K562 (cell line): ENCODE measurements around the gene IFI27L2. TPM values are rescaled to one million over a fixed set of nuclear protein-coding genes. Genes with fewer than 3 reads are reported as not detected.

Experiments used
- BHLHE40 ChIP-seq: IDR thresholded peaks from 2 replicates; pipeline ENCODE4 v1.6.1; 2011; ENCODE audit warnings: low read length, improper control_type of control experiment
- C11orf30 ChIP-seq: fragments of 450-650 bp; IDR thresholded peaks from 2 replicates; pipeline ENCODE4 v1.6.1; 2016; ENCODE audit warnings: low read depth, mild to moderate bottlenecking
- CCNT2 ChIP-seq: IDR thresholded peaks from 2 replicates; pipeline ENCODE4 v1.6.1; 2011; ENCODE audit warnings: borderline replicate concordance, low read depth, mild to moderate bottlenecking, moderate library complexity, mixed read lengths, low read length; ENCODE audit not compliant: insufficient read length; ENCODE audit errors: extremely low read depth
- DNMT1 ChIP-seq: fragments of 450-650 bp; IDR thresholded peaks from 2 replicates; pipeline ENCODE4 v1.6.1; 2016; ENCODE audit warnings: antibody characterized with exemption, mild to moderate bottlenecking
- E2F8 ChIP-seq: fragments of 450-650 bp; IDR thresholded peaks from 2 replicates; pipeline ENCODE4 v1.7.1; 2018; ENCODE audit warnings: mild to moderate bottlenecking, low read depth; ENCODE audit not compliant: partially characterized antibody
- ELK3 ChIP-seq: fragments of 450-650 bp; formaldehyde crosslinking; IDR thresholded peaks from 2 replicates; pipeline ENCODE4 v1.4.0; 2020; ENCODE audit warnings: mild to moderate bottlenecking
- ETV1 ChIP-seq: fragments of 450-650 bp; conservative IDR thresholded peaks from 2 replicates; pipeline ENCODE4 v1.6.1; 2016; ENCODE audit warnings: missing genetic modification characterization, control low read depth, low read depth, missing compliant biosample characterization
- GTF3C2 ChIP-seq: IDR thresholded peaks from 3 replicates; pipeline ENCODE4 v1.6.1; 2011; ENCODE audit warnings: borderline replicate concordance, mild to moderate bottlenecking, moderate library complexity; ENCODE audit not compliant: insufficient read length; ENCODE audit errors: extremely low read depth
- MTA3 ChIP-seq: fragments of 450-650 bp; formaldehyde crosslinking; IDR thresholded peaks from 2 replicates; pipeline ENCODE4 v1.6.1; 2017; ENCODE audit warnings: mild to moderate bottlenecking, borderline replicate concordance
- NRF1 ChIP-seq, 2 experiments: fragments of 450-650 bp; IDR thresholded peaks in 1 of 2; conservative IDR thresholded peaks in 1 of 2; 2 replicates each; pipeline ENCODE4 v1.6.1; 2014; ENCODE audit warnings: mild to moderate bottlenecking in 2 of 2
- PHB2 ChIP-seq: fragments of 450-650 bp; IDR thresholded peaks from 2 replicates; pipeline ENCODE4 v1.6.1; 2017; ENCODE audit warnings: low read depth
- PHF8 ChIP-seq: fragments of 200-600 bp; sonication (generic); IDR thresholded peaks from 2 replicates; pipeline ENCODE4 v1.6.1; 2012; ENCODE audit warnings: mixed run types, mild to moderate bottlenecking, inconsistent platforms, low read length, moderate library complexity, borderline replicate concordance
- SMAD4 ChIP-seq: fragments of 250-450 bp; sonication (Bioruptor Pico); conservative IDR thresholded peaks from 2 replicates; pipeline ENCODE4 v1.8.0; 2021; ENCODE audit warnings: inconsistent platforms, mild to moderate bottlenecking, moderate library complexity
- SNIP1 ChIP-seq: fragments of 450-650 bp; IDR thresholded peaks from 2 replicates; pipeline ENCODE4 v1.7.1; 2017; ENCODE audit warnings: low read depth, mild to moderate bottlenecking
- ZNF445 ChIP-seq: fragments of 250-450 bp; sonication (Bioruptor Pico); IDR thresholded peaks from 2 replicates; pipeline ENCODE4 v1.4.0; 2020; ENCODE audit warnings: low read depth, mild to moderate bottlenecking, moderate library complexity
- polyA plus RNA-seq, 8 experiments: library from polyadenylated mRNA; depleted of rRNA in 4 of 8; stranded (reverse) in 5 of 8; unstranded in 3 of 8; fragments of >200 nt; fragmentation: Nextera tagmentation in 2 of 8; fragmentation: Illumina TruSeq in 1 of 8; extraction: Ambion mirVana in 2 of 8; extraction: Trizol in 1 of 8; gene quantifications; 2 replicates each; pipeline versions ENCODE4 v1.2.1 to v1.2.3, GENCODE V29; 2011 to 2014; ENCODE audit warnings: inconsistent platforms in 1 of 8, missing spikeins in 1 of 8
- total RNA-seq, 7 experiments: library from RNA; depleted of rRNA in 6 of 7; stranded (reverse); fragments of >200 nt in 6 of 7; fragmentation: Illumina TruSeq in 2 of 7; extraction: Trizol in 2 of 7; gene quantifications; 2 replicates each; pipeline versions ENCODE4 v1.2.1 to v1.2.3, GENCODE V29; 2011 to 2021; ENCODE audit warnings: low replicate concordance in 1 of 7
- TF ChIP-seq, protein P1 (sequence below): fragments of 250-450 bp; sonication (Bioruptor Pico); IDR thresholded peaks from 2 replicates; pipeline ENCODE4 v1.5.1; 2021; ENCODE audit warnings: mild to moderate bottlenecking
- TF ChIP-seq, protein P2 (sequence below): fragments of 250-450 bp; sonication (Bioruptor Pico); IDR thresholded peaks from 2 replicates; pipeline ENCODE4 v1.4.0; 2020; ENCODE audit warnings: mild to moderate bottlenecking

The IFI27L2 gene
- total and polyA plus RNA-seq, 9 of the 15 experiments (the other 6 are each of a cell fraction or from before 2014, with no cell fraction given): 1.0 to 9.3 (median 4.1) TPM

GRCh38 chr14:94080621-94081385 lies 48.6 kb downstream of the IFI27L2 start, which contains the start of the genes DDX24 and IFI27L1 (continued):
- no peak for TF ChIP-seq GTF3C2
- TF ChIP-seq, protein P1, sequence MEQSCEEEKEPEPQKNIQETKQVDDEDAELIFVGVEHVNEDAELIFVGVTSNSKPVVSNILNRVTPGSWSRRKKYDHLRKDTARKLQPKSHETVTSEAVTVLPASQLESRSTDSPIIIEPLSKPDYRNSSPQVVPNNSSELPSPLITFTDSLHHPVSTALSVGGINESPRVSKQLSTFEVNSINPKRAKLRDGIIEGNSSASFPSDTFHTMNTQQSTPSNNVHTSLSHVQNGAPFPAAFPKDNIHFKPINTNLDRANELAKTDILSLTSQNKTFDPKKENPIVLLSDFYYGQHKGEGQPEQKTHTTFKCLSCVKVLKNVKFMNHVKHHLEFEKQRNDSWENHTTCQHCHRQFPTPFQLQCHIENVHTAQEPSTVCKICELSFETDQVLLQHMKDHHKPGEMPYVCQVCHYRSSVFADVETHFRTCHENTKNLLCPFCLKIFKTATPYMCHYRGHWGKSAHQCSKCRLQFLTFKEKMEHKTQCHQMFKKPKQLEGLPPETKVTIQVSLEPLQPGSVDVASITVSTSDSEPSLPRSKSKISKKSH (CRISPR knock-in tag): no peak
- peak; percentile 84; the same call in 1 of the 2 replicates for TF ChIP-seq PHF8
- TF ChIP-seq E2F8: peak; percentile 33
- no peak for TF ChIP-seq ELK3
- TF ChIP-seq, protein P2, sequence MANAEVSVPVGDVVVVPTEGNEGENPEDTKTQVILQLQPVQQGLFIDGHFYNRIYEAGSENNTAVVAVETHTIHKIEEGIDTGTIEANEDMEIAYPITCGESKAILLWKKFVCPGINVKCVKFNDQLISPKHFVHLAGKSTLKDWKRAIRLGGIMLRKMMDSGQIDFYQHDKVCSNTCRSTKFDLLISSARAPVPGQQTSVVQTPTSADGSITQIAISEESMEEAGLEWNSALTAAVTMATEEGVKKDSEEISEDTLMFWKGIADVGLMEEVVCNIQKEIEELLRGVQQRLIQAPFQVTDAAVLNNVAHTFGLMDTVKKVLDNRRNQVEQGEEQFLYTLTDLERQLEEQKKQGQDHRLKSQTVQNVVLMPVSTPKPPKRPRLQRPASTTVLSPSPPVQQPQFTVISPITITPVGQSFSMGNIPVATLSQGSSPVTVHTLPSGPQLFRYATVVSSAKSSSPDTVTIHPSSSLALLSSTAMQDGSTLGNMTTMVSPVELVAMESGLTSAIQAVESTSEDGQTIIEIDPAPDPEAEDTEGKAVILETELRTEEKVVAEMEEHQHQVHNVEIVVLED: peak; percentile 57
- no peak for TF ChIP-seq ETV1 (tag)
- 0 out of 2 replicates have a peak, but pooled peaks have one; percentile 36 for TF ChIP-seq MTA3
- TF ChIP-seq SNIP1: no peak
- TF ChIP-seq ZNF445 (CRISPR knock-in tag): no peak
- no peak for TF ChIP-seq SMAD4 (CRISPR knock-in tag)
- no peak for TF ChIP-seq C11orf30
- peak; percentile 66 to 70 for TF ChIP-seq NRF1 (conservative IDR thresholded peaks at IDR 0.05 in 1 of 2, IDR thresholded peaks at IDR 0.05 in 1 of 2)
- TF ChIP-seq CCNT2: no peak
- no peak for TF ChIP-seq DNMT1
- TF ChIP-seq PHB2: no peak
- TF ChIP-seq BHLHE40: peak; percentile 90
